Femur (tissue), 1 donor: ENCODE data around the gene TXNDC12.
"Not testable (repeated sequence)": the region's sequence is repeated elsewhere in the genome, so short reads cannot be mapped to it uniquely, and the experiment has no call there.

Source experiments
- DNase-seq: peaks from one replicate; pipeline ENCODE4 v3.0.0-alpha.2; 2017

TXNDC12 gene

GRCh38 chr1:52045666-52046195, 9.3 kb downstream of the TXNDC12 start:
- DNase-seq: not testable (repeated sequence)

GRCh38 chr1:52045236-52045635, 9.8 kb downstream of the TXNDC12 start:
- DNase-seq: no peak

- DNase-seq: no peak
These were observed 13.3 kb downstream of the TXNDC12 start for GRCh38 chr1:52041551-52042185.

- no peak for DNase-seq
These were observed 17.1 kb downstream of the TXNDC12 start for GRCh38 chr1:52037909-52038308.

- DNase-seq: no peak
These were observed 17.6 kb downstream of the TXNDC12 start for GRCh38 chr1:52037402-52037814.

- DNase-seq: no peak
These were observed 21.0 kb downstream of the TXNDC12 start for GRCh38 chr1:52034050-52034384.

- peak; percentile 95 for DNase-seq
These were observed 21.6 kb downstream of the TXNDC12 start, which contains the start of gene KTI12 for GRCh38 chr1:52033190-52034049. Gene KTI12, minus strand, starts transcription at chr1:52033810. Its CDS starts 49 bp downstream, at chr1:52033761.

- DNase-seq: peak; percentile 57
These were observed 22.2 kb downstream of the TXNDC12 start for GRCh38 chr1:52032785-52033131.

GRCh38 chr1:52032124-52032784, 22.7 kb downstream of the TXNDC12 start:
- DNase-seq: no peak

- not testable (repeated sequence) for DNase-seq
These were observed 26.2 kb downstream of the TXNDC12 start for GRCh38 chr1:52028839-52029238.

GRCh38 chr1:52028328-52028727, 26.7 kb downstream of the TXNDC12 start:
- no peak for DNase-seq

- no peak for DNase-seq
These were observed 28.7 kb downstream of the TXNDC12 start for GRCh38 chr1:52026278-52026677.

GRCh38 chr1:52022133-52022532, 32.9 kb downstream of the TXNDC12 start:
- no peak for DNase-seq

GRCh38 chr1:52008071-52008809, 46.8 kb downstream of the TXNDC12 start:
- DNase-seq: no peak

- DNase-seq: no peak
These were observed 47.6 kb downstream of the TXNDC12 start for GRCh38 chr1:52007215-52008002.

GRCh38 chr1:52006081-52006553, 48.9 kb downstream of the TXNDC12 start:
- not testable (repeated sequence) for DNase-seq

GRCh38 chr1:52005548-52005947, 49.4 kb downstream of the TXNDC12 start:
- not testable (repeated sequence) for DNase-seq

GRCh38 chr1:52003877-52004276, 51.1 kb downstream of the TXNDC12 start:
- no peak for DNase-seq

- peak; percentile 55 for DNase-seq
These were observed 52.7 kb downstream of the TXNDC12 start for GRCh38 chr1:52002038-52002917.

GRCh38 chr1:51998701-51999100, 56.3 kb downstream of the TXNDC12 start:
- DNase-seq: no peak

GRCh38 chr1:51997974-51998382, 57.0 kb downstream of the TXNDC12 start:
- no peak for DNase-seq
